HTERT RPE-1 (cell line): ENCODE data around the gene PLSCR3.

Experiments used
- in situ Hi-C: fragments of 300-500 bp; cut with MboI; formaldehyde crosslinking; loops from 4 replicates; pipeline ENCODE4 v1.14.3; 2020; ENCODE audit warnings: low sequenced_read_pairs

The PLSCR3 gene

DNA sequence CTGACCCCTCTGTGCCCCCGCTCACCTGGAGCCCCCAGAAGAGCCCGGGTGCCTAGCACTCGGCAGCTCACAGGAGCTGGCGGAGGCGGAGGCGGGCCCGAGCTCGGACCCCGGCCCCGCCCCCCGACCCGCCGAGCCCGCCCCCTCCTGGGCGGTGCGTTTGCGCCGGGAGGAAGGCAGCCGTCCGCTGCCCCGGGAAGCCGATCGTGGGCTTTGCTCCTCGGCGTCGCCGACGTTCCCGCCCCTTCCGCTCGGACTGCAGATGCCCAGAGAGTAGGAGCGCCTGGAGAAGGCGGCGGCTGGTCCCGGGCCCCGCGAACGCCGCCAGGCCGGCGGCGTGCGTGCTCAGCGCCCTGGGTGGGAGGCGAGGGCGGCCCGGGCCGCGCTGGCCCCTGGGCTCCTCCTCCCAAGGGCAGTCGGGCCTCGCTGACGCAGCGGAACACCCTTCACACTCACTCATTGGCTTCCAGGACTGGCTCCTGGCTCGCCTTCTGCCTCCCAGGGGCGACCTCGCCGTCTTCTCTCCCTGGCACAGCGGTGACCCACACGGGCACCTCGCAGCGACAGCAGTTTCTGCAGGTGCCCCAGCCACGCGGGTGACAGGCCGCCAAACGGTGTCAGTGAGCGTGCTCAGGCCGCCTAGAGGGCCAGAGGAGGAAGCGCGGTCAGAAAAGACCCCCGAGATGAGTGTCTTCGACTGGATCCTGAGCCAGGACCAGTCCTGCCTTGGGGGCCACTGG lies at the start of gene PLSCR3:
Gene PLSCR3, minus strand, starts transcription at position 74 of the 740 bp plus-strand sequence. CDS start 415 bp downstream, outside the sequence.
- in situ Hi-C loops, result no loop called here

DNA sequence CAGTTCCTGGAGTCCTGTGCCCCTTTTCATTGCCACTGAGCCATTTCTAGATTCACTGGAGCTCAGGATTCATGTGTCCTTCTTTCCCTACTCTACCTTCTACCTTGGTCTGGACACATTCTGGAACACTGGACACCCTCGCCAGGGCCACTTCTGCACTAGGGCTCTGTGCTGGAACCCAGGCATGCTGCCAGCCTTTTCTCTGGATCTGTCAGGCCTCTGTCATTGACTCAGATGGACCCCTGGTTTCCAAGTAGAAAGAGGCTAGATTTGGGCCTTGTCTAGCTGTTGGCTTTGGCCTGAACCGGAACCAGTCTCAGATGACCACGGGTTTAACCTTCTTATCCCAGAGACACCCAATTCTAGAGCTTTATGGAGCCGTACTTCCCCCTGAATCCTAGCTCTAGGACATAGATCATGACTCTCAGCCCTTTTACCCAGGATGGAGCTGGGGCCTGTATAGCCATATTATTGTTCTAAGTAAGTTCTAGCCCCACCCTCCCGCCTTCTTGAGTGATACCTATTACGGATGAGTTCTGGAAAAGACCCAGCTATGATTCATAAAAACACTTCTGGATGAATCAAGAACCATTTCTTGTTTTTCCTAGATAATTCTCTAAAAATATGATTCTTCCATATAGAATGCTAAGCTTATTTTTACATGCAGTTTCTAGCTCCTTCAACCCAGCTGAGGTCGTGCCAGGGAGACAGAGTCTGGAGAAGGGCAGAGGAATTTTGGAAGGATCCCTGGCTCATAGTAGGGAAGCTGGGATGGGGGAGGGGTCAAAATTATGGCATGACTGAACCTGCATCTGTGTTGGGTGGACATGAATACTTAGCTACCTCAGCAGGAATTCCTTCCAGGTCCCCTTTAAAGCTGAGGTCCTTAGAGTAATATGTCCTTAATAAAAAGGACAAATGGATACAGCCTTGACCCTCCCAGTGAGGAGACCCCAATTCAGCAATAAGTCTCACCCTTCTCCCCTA lies 49.5 kb upstream of the PLSCR3 start:
- in situ Hi-C loops, result no loop called here

DNA sequence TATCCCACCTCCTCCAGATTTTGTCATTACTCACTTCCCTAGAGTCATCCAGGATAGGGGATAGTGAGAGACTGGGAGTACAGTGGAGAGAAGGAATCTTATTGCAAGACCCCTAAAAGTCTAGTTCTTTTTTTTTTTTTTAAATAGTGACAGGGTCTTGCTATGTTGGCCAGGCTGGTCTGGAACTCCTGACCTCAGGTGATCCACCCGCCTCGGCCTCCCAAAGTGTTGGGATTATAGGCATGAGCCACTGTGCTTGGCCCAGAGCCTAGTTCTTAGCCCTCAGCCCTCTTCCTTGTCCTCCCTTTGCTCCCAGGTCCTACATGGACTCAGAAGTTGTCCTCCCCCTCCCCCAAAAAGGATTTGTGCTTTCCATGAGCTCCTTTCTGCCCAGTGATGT lies 47.8 kb upstream of the PLSCR3 start:
- in situ Hi-C loops, result no loop called here

GRCh38 chr17:7441266-7441665 lies 46.9 kb upstream of the PLSCR3 start:
- in situ Hi-C loops, result no loop called here

- in situ Hi-C loops, result no loop called here
Observed at GRCh38 chr17:7440834-7441195, 46.5 kb upstream of the PLSCR3 start.

- in situ Hi-C loops, result no loop called here
Observed at GRCh38 chr17:7440113-7440833, 45.9 kb upstream of the PLSCR3 start.

- in situ Hi-C loops, result no loop called here
Observed at GRCh38 chr17:7439462-7440112, 45.3 kb upstream of the PLSCR3 start, which contains the start of gene FGF11. Gene FGF11, plus strand, starts transcription at chr17:7439512. Its CDS starts 109 bp downstream, at chr17:7439621.

DNA sequence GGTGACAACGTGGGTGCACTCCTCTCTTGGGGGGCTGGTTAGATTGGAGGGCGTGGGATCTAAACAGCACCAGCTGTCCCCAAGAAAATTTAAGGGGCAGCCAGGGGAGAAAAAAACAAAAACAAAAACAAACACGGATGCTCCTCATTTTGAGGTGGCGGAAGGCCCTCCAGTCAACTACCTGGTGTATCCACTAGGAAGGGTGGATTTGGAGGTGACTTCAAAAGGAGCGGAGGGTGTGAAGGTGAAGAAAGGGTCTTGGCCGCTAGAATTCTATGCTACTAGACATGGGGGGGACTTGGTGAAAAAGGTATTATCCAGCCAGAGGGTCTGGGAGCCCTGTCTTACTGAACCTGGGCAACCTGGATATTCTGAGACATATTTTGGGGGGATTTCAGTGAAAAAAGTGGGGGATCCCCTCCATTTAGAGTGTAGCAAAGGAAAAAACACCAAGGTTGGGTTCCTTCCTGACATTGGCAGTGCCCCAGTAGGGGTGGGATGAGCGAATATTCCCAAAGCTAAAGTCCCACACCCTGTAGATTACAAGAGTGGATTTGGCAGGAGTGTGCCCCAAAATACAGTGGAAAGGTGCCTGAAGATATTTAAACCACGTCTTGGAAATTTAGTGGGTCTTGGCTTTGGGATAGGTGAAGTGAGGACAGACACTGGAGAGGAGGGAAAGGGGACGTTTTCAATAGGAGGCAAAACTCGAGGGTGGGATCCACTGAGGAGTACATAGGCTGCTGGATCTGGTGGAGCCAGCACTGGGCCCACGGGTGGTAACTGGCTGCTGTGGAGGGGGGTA lies 44.5 kb upstream of the PLSCR3 start:
- in situ Hi-C loops, result no loop called here

DNA sequence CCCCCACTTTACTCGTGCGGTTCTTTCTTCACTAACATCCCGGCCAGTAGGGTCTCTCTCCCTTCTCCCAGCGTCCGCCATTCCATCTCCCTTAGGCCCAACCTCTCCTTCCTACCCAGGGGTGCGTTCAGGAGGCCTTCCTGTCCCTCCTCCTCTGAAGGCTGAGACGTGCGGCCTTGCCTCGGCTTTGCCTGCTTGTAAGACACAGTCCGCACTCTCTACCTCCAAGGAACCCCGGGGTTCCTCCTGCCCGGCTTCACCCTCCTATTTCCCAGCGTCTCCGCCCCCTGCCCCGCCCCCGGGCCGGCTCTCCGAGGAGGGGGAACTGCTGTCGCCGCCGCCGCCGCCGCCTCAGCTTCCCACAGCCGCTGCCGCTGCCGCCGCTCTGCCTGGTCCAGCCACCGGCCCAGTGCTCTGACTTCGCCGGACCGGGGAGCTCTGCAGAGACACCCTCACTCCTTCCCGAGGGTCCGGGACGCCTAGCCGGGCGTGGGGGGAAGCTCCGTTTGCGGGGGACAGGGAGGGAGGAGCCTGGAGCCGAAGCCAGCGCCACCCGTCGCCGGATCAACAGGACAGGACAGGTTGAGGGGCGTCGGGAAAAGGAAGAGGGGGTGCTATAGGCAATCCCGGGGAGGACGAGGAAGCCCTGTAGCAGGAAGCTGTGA lies 43.8 kb upstream of the PLSCR3 start:
- in situ Hi-C loops, result no loop called here

GRCh38 chr17:7437369-7437863 lies 43.1 kb upstream of the PLSCR3 start:
- in situ Hi-C loops, result no loop called here

- in situ Hi-C loops, result no loop called here
Observed at GRCh38 chr17:7436556-7437368, 42.4 kb upstream of the PLSCR3 start.

GRCh38 chr17:7435676-7436555 lies 41.6 kb upstream of the PLSCR3 start:
- in situ Hi-C loops, result no loop called here

GRCh38 chr17:7432296-7432695 lies 38.0 kb upstream of the PLSCR3 start:
- in situ Hi-C loops, result no loop called here

DNA sequence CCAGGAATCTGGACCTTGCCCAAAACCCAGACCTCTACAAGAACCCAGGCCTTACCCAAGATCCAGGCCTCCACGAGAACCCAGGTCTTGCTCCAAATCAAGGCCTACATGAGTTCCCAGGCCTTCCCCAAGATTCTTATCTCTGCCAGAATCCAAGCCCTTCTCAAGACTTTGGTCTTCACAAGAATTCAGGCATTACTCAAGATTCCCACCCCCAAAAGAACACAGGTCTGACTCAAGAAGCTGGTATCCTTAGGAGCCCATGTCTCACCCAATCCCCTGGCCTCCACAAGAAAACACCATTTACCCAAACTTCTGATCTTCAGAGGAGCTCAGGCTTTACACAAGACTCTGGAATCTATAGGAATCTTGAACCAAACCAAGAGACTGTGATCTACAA lies 36.9 kb upstream of the PLSCR3 start:
- in situ Hi-C loops, result no loop called here

DNA sequence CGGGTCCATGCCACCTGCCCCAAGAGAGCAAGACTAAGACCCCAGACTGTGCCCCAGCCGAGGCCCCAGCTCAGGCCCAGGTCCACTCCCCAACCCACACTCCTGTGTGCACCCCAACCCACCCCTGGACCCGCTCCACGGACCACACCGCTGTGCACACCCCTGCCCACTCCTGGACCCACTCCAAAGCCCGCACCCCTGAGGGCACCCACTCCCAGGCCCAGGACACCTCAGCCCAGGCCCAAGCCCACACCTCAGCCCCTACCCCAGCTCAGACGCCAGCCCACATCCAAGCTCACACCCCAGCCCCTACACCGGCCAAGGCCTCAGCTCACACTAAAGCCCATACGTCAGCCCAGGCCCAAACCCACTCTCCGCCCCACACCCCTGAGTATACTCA lies 35.4 kb upstream of the PLSCR3 start:
- in situ Hi-C loops, result no loop called here

DNA sequence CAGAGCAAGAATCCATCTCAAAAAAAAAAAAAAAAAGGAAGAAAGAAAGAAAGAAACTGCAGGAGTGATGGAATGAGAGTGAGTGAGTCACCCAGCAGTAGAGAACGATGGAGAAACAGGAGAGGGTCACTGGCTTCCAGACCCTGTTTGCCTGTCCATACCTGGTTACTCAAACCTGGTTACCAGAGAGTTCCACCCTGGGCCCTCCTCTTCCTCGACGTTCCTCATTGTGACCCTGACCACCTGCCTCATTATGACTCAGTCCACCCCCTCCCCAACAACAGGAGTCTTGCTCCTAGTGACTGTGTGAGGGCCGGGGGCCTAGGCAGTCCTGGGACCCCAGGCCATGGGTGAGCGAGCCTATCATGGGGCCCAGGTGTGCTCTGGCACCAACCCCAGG lies 34.2 kb upstream of the PLSCR3 start, which contains the start of gene SPEM3:
Gene SPEM3, plus strand, starts transcription at position 301 of the 400 bp plus-strand sequence. Its CDS starts 46 bp downstream, at position 347.
- in situ Hi-C loops, result no loop called here

GRCh38 chr17:7427549-7427948 lies 33.2 kb upstream of the PLSCR3 start:
- in situ Hi-C loops, result no loop called here
